Epithelial cell of prostate (primary cell): ENCODE measurements around the gene C10orf120.

Experiments used
- DNase-seq: peaks from one replicate; pipeline ENCODE4 v3.0.0-alpha.2; 2011; ENCODE audit warnings: low read depth, low spot score
- H3K27ac ChIP-seq: fragments of 450-650 bp; 2 replicates; pipeline ENCODE4 v1.5.1; 2017; ENCODE audit warnings: mild to moderate bottlenecking

C10orf120 gene

GRCh38 chr10:122706467-122706866 is 6.8 kb upstream of the C10orf120 start:
- H3K27ac ChIP-seq, result no peak overlapping the region
- DNase-seq, result no peak

- no peak overlapping the region for H3K27ac ChIP-seq
- DNase-seq, result no peak
Measured at GRCh38 chr10:122703483-122704448, 4.1 kb upstream of the C10orf120 start.

- DNase-seq, result no peak
- no peak overlapping the region for H3K27ac ChIP-seq
Measured at GRCh38 chr10:122702275-122702674, 2.6 kb upstream of the C10orf120 start.

GRCh38 chr10:122701652-122702051 is 2.0 kb upstream of the C10orf120 start:
- H3K27ac ChIP-seq, result no peak overlapping the region

GRCh38 chr10:122696687-122697086 is 3.0 kb downstream of the C10orf120 start:
- DNase-seq, result no peak
- no peak overlapping the region for H3K27ac ChIP-seq

More at GRCh38 chr10:122701652-122702051, 2.0 kb upstream of the C10orf120 start:
- DNase-seq, result no peak

GRCh38 chr10:122692744-122693143 is 6.9 kb downstream of the C10orf120 start:
- no peak overlapping the region for H3K27ac ChIP-seq
- no peak for DNase-seq

- no peak for DNase-seq
- H3K27ac ChIP-seq, result no peak overlapping the region
Measured at GRCh38 chr10:122689146-122689820, 10.4 kb downstream of the C10orf120 start.

- no peak overlapping the region for H3K27ac ChIP-seq
- no peak for DNase-seq
Measured at GRCh38 chr10:122688293-122688989, 11.2 kb downstream of the C10orf120 start.

GRCh38 chr10:122682522-122682921 is 17.1 kb downstream of the C10orf120 start:
- DNase-seq, result no peak
- H3K27ac ChIP-seq, result no peak overlapping the region

GRCh38 chr10:122678266-122678665 is 21.4 kb downstream of the C10orf120 start:
- DNase-seq, result no peak
- no peak overlapping the region for H3K27ac ChIP-seq

GRCh38 chr10:122675278-122675677 is 24.4 kb downstream of the C10orf120 start:
- no peak overlapping the region for H3K27ac ChIP-seq
- DNase-seq, result no peak

GRCh38 chr10:122674781-122675180 is 24.9 kb downstream of the C10orf120 start:
- H3K27ac ChIP-seq, result no peak overlapping the region
- DNase-seq, result no peak

GRCh38 chr10:122673731-122674130 is 25.9 kb downstream of the C10orf120 start:
- H3K27ac ChIP-seq, result no peak overlapping the region
- DNase-seq, result no peak

- no peak for DNase-seq
Measured at GRCh38 chr10:122673269-122673668, 26.4 kb downstream of the C10orf120 start.

GRCh38 chr10:122672655-122673054 is 27.0 kb downstream of the C10orf120 start:
- DNase-seq, result no peak
- H3K27ac ChIP-seq, result no peak overlapping the region

More at GRCh38 chr10:122673269-122673668, 26.4 kb downstream of the C10orf120 start:
- no peak overlapping the region for H3K27ac ChIP-seq

- DNase-seq, result no peak
- no peak overlapping the region for H3K27ac ChIP-seq
Measured at GRCh38 chr10:122671355-122671754, 28.3 kb downstream of the C10orf120 start.

GRCh38 chr10:122669842-122670241 is 29.8 kb downstream of the C10orf120 start:
- H3K27ac ChIP-seq, result no peak overlapping the region
- no peak for DNase-seq

- no peak overlapping the region for H3K27ac ChIP-seq
- DNase-seq, result no peak
Measured at GRCh38 chr10:122669045-122669444, 30.6 kb downstream of the C10orf120 start.

GRCh38 chr10:122665946-122666345 is 33.7 kb downstream of the C10orf120 start:
- DNase-seq, result no peak
- H3K27ac ChIP-seq, result no peak overlapping the region

- H3K27ac ChIP-seq, result no peak overlapping the region
- DNase-seq, result no peak
Measured at GRCh38 chr10:122665329-122665860, 34.3 kb downstream of the C10orf120 start.
